Endometrial microvascular endothelial cells (primary cell): ENCODE results near the gene JADE1. TPM values are rescaled to one million over a fixed set of nuclear protein-coding genes. Genes with fewer than 3 reads are reported as not detected.

Experiments
- in situ Hi-C: cut with HindIII; loops from 2 replicates; pipeline ENCODE4 v1.10.0; 2017; ENCODE audit warnings: low sequenced_read_pairs, low pct_unique_long_range_greater_than_20kb; ENCODE audit errors: inconsistent ontology term
- total RNA-seq: library from RNA; depleted of rRNA; stranded (reverse); fragments of >200 nt; gene quantifications from one replicate; pipeline ENCODE4 v1.2.3, GENCODE V29; 2015; ENCODE audit errors: inconsistent ontology term

JADE1 gene
- total RNA-seq, 1 donor from 2014 or later: 22.8 TPM

DNA sequence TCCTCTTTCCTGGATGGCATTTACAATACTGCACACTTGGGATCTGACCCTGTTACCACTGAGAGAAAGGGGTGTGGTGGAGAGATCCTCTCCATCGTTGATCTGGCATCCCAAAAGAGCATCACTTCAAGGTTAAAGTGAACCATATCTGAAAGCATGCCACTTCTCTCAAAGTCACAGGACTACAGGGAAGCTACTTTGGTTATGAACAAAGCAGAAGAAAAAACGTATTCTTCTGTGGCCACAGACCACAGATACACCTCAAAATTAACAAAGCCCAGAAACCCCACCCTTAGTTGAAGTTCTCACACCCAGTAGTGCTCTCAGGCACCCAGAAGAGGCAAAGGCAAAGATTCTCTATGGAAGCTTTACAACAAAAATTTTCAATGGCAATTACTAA is 108.3 kb downstream of the JADE1 start:
- in situ Hi-C loops: no loop called here

DNA sequence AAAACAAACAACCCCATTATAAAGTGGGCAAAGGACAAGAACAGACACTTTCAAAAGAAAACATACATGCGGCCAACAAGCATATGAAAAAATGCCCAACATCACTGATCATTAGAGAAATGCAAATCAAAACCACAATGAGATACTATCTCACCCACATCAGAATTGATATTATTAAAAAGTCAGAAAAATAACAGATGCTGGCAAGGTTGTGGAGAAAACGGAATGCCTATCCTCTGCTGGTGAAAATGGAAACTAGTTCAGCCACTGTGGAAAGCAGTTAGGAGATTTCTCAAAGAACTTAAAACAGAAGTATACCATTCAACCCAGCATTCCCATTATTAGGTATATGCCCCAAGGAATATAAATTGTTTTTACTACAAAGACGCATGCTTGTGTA is 112.5 kb downstream of the JADE1 start:
- in situ Hi-C loops: no loop called here
